A172 (cell line): Measurements from ENCODE around the gene DNMT3L. TPM values are rescaled to one million over a fixed set of nuclear protein-coding genes. Genes with fewer than 3 reads are reported as not detected.

ENCODE experiments used
- DNase-seq: peaks from one replicate; pipeline ENCODE4 v3.0.0-alpha.2; 2015; ENCODE audit warnings: low spot score
- total RNA-seq: library from RNA; depleted of rRNA; stranded (reverse); fragments of >200 nt; shearing (Covaris generic); gene quantifications from 2 replicates; pipeline ENCODE4 v1.2.3, GENCODE V29; 2014

DNMT3L gene
- total RNA-seq, 1 experiment from 2014 or later, result not detected

DNA sequence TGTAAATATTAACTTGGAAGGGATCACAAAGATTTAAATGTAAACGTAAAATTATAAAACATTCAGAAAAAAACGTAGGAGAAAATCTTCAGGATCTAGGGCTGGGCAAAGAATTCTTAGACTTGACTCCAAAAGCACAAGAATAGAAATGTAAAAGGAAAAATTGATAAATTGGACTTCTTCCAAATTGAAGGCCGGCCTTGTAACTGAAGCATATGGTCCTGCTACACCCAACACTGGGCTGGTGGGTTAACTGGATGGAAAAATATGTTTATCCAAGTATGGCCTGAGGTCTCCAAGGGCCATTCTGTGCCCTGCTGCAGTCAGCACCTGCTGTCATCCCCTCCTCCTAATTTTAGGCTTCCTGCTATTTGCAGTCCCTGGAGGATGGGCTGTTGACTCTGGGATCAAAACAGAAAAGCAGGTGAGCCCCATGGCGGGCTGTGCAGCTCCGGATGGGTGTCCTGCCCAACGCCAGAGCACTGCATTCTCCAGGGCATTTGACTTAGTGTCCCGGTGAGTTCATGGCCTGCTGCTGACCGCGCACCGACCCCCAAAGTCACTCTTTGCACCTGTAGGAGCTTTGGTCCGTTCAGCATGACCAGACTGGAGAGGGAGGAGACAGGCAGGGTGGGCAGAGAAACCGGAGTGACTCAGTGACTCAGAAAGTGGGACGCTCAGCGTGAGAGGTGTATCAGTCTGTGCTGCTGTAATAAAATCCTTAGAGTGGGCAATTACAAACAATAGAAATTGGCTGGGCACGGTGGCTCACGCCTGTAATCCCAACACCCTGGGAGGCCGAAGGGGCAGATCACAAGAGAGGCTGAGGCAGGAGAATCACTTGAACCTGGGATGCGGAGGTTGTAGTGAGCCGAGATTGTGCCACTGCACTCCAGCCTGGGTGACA lies 17.9 kb upstream of the DNMT3L start:
- no peak for DNase-seq

DNA sequence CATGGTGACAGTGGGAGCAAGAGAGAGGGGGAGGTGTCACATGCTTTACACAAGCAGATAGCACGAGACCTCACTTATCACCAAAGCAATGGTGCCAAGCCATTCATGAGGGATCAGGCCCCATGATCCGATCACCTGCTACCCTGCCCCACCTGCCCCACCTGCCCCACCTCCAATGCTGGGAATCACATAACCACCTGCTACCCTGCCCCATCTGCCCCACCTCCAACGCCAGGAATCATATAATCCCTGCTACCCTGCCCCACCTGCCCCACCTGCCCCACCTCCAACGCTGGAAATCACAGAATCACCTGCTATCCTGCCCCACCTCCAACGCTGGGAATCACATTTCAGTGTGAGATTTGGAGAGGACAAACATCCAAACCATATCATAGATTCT lies 13.3 kb upstream of the DNMT3L start:
- DNase-seq, result no peak

DNA sequence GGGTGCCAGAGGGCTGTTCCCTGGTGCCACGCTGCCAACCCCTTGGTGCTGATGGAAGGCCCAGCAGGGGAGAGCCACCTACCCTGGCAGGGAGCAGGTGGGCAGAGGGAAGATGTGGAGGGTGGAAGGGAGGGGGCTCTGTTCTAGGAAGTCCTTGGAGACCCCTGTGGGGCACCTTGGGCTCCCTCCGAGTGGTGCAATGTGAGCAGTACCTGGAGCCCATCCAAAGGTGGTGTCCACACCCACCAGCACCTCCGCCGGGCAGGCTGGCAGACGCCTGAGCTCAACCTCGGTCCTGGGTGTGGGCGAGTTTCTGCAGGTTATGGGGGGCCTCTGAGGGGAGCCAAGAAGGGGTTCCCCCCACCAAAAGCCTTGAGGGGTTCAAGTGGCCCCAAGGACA lies 11.3 kb upstream of the DNMT3L start:
- DNase-seq, result no peak

DNA sequence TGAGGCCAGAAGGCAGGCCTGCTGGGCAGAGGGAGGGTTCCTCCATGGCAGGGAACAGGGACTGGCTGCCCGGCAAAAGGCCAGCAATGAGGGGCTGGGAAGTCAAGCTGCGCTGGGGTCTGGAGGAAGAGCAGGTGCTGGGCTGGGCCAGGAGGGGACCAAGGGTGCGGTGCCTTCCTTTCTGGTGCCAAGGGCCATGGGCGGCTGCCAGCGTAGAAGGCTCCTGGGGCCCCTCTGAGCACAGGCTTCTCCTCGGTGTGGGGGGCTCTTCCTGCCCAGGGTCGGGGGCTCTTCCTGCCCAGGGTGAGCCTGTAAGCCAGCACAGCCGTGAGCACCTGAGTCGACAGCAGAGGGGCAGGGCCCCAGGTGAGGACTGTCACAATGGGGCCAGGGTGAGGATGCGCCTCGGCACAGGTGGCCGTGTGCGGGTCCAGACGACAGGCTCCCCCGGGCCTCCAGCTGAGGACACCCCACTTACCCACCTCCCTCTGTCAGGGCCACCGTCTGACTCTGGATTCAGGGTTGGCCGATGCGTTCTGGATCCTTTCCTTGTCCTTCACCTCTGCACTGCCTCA lies 10.7 kb upstream of the DNMT3L start:
- no peak for DNase-seq

DNA sequence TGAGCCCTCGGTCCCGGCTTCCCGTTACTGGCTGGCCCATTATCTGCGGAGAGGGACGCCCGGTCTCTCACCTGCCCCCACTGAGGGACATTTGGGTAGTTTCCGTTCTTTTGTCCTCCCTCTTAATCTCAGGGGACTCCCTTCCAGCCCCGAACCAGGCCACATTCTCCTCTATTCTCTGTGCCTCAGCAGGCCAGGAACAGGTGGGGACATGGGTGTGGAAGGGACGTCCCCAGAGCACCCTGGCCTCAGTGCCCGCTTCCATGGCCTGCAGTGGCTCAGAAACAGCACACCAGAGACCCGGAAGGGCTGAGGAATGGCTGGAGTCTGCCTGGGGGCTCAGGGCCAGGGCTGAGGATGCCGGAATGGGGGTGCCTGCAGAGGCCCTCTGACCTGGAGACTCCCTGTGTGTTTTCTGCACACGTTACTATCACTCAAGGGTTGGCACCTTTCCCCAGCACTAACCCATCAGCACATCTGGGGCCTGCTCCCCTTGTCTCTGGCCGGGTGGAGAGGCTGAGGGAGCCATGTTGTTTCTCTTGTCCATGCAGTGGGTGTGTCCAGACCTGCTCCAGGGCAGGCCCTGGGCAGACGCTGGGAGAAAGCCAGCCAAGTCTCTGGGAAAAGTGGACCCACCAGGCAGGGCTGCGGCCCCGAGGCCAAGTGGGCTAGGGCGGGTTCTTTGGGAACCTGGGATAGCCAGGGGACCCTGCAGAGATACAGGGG lies 10.0 kb upstream of the DNMT3L start:
- no peak for DNase-seq

DNA sequence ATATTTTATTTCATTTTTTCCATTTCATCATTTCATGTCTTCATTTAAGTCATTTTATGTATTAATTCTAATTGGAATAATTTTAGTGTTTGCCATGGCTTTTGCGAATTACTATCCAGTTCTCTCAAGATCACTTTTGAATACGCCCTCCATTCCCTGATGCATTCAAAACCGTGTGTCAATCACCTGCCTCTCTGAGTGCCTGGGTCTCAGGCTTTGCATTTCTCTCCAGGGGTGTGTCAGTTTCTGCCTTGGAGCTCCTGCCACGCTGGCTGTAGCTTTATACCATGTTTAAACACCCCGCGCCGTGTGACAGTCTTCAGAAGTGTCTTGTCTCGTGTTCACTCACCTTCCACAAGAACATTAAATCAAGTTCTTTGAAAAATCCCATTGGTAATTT lies 7.4 kb upstream of the DNMT3L start:
- no peak for DNase-seq

DNA sequence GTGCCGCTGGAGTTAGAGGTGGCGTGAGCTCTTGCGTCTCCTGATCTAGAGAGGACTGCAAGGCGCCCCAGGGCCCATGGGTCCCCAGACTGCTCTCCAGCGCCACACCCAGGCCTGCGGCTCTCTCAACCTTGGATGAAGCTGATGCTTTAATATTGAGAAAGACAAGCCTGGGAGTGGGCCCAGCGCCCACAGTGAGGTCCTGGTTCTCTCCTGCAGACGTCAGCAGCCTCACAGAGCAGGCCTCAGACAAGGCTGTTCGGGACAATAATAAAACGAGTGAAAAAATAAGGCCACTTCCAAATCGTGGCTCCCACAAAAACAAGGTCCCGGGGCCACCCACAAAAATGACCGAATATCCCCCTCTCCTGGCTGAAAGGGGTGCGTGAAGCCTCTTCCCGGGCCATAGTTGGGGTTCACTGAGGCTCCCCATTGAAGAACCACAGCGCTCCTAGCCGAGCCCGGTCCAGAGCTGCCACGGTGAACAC lies 6.0 kb upstream of the DNMT3L start:
- DNase-seq, result no peak

DNA sequence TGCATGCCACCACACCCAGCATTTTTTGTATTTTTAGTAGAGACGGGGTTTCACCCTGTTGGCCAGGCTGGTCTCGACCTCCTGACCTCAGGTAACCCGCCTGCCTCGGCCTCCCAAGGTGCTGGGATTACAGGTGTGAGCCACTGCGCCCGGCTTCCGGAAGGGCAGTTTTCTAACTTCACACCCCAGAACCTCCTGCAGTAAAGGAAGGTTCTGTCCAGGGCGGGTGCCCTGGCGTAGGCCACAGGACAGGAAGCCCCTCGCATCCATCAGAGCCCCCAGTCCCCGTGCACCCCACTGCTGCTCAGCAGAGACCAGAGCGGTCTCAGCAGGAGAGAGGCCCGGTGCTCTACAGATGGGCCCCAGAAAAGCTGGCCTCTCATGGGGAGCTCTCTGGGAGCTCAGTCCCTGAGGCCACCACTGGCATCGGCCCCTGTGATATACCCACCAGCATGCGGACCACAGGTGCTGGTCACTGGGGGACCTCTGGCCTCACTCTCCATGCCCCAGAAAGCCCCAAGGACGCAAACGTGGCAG lies 4.1 kb upstream of the DNMT3L start:
- DNase-seq, result no peak

DNA sequence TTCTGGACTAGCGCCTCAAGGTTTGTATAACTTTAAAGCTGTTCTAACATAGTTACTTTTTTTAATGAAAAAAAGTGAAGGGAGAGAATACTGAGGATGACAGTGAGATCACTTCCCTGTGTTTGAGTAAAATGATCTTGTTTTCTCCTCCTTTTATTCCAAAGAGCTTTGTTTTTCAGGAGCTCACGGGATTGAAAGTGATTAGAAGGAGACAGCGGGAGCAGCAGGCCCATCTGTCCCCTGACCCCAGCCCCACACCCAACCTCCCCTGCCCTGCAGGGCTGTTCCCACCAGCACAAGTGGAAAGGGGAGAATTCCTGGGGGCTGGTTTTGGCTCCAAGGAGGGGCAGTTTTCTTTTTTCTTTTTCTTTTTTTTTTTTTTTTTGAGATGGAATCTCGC lies 2.1 kb upstream of the DNMT3L start:
- no peak for DNase-seq

DNA sequence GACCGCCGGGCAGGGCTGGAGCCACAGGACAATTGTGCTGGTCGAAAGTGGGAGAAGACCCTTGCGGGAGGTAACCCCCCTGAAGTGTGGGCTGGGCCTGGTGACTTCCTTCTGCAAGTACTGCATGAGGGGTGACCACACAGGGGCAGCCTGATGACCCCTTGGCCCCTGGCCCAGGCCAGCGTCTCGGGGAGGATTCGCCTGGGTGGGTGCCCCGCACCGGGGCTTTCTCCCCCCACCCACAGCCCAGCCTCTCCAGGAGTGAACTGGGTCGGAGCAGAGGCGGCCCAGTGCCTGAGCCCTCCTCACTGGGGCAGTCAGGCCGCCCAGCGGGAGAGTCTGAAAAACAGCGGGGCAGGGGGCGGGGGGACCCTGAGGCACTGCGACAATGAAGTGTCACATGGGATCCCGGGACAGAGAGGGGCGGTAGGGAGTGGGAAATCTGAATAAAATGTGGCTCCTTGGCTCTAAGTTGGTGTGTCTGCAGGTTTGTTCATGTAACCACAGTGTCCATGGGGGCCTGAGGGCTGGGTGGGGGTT lies 1.6 kb upstream of the DNMT3L start:
- DNase-seq, result no peak

DNA sequence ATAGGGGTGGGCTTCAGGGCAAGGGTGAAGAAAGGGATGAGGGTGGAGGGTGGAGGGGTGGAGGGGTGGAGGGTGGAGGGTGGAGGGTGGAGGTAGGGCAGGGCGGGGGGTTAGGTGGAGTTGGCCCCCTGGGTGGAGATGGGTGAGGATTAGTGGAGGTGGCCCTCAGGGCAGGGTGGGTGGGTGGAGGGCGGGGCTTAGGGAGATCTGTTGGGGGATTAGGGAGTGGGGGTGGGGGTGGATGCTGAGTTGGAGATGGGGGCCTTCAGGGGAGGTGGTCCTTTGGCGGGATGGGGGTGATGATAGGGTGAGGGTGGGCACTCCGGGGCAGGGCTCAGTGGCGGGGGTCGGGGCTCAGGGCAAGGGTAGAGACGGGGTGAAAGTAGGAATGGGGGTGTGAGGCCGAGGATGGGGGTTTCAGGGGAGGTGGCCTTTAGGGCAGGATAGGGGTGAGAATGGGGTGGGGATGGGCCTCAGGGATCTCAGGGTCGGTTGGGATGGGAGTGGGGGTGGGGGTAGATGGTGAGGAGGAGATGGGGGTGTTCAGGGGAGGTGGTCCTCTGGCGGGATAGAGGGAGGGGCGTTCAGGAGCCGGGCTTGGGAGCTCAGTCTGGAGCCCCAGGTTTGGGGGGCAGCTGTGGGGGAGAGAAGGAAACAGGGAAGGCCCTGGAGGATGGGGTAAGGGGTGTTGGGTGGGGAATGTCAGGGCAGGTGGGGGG lies 800 bp upstream of the DNMT3L start:
- no peak for DNase-seq

DNA sequence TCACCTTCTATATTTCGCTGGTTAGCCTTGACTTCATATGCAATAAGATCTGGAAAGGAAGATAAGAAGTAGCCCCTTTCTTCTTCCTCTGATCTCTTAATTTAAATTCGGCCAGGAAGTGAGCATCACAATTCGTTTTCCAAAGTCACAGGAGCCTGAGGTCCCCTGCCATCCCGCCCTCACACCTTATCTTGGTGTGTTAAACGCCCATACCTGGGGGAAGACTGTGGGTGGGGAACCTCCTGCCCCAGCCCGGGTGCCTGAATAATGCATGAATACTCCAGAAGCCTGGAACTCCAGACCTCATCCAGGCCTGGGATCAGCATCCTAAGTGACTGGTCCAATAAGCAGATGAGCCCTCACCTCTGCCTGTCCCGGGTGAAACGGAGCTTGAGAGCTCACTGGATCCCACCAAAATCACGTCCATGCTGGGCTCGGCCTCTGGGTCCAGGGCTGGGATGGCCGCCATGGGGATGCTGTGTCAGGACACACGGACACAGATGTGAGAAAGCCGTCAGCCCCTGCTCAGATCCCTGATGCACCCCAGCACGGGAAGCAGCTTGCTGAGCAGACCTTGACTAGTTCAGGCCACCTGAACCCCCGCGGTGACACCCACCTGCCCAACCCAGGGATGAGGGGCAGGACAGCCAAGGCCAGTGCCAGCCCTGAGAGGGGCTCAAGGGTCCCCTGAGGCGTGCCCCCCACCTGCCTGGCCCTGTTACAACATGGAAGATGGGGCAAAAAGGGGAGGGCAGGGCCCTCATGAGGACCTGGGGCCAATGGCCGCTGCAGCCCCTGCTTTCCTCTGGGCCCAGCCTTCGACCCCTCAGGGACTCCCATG lies 686 bp downstream of the DNMT3L start:
- no peak for DNase-seq

DNA sequence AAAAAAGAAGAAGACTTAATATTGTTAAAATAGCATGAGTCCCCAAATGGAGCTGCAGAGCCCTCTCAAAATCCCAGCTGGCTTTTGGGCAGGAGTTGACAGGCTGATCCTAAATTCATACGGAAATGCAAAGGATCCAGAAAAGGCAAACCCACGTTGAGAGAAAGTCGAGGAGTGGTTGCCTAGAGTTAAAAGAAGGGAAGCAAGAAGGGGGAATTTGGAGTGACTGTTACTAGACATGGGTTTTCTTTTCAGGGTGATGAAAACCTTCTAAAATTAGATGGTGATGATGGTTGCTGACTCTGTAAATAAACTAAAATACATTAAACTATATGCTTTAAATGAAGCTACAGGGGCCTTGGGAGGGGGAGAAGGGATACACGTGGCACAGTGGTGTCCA lies 1.6 kb downstream of the DNMT3L start:
- DNase-seq, result no peak

DNA sequence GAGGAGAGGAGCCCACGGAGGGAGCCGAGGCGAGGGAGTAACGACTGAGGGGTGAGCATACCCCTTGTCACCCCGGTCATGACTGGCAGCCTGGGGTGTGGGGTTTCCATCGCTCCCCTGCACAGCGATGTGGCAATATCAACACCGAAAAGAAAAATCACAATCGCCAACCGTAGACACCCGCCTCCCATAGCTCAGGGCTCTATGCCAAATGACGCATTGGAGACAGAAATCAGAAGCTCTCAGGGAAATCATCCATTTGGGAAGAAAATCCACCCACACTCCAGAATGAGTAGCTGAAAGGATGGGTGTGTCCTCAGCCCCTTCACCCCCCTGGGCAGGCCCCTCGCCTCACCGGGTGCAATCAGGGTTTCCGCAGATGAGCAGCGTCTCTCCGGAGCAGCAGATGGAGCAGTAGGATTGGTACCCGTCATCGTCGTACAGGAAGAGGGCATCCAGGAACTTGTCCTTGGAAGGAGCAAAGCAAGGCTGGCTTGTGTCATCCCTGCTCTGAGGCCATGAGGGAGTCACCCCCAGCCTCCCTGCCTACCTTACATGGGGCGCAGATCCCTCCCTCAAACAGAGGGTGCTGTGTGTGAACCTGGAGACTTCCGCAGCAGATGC lies 2.5 kb downstream of the DNMT3L start:
- DNase-seq, result no peak

DNA sequence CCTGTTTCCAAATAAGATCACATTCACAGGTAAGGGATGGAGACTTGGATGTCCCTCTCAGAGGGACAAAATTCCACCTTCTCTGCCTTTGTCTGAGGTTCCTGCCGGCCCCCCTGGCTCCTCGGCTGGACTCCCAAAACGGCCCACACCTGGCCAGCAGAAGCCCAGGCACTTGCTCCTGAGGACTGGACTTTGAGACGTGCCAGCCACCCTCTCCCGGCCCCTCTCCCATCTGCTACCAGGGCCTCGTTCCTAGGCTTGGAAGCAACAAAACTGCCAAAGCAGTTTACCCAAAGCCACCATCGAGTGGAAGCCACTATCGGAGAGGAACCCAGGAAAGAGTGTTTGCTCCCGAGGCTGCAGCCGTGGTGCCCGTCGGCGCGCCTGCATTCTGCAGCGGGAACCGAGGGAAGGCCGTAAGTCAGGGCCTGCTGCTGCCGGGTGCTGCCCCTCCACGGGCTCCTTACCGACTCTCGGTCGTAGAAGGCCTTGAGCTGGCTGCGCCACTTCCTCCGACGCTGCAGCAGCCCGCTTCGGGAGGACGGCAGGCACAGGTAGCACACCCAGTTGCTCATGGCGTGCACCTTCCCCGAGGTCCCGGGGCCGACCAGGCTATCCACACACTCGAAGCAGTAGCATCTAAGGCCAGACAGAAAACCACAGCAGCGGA lies 3.5 kb downstream of the DNMT3L start:
- DNase-seq, result no peak

DNA sequence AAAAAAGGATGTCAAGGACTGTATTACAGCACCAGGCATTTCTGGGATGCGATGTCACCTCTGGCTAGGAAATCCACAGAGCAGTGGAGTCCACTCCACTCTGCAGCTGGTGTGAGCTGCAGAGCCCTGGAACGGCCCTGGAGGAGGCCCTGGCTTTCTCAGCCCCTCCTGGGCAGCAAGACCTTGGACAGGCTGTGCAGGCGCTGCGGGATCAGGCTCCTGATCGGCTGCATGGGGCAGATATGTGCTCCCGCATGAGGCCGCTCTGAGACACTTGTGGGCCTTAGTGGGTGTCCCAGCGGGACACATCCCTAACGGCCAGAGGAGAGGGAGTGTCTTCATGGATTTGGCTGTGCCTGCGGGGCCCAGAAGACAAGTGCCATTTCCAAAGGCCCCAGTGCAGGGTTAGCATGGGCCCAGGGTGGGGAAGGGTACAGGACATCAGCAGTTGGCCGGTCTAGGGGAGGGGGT lies 6.2 kb downstream of the DNMT3L start:
- DNase-seq, result peak; percentile 41

DNA sequence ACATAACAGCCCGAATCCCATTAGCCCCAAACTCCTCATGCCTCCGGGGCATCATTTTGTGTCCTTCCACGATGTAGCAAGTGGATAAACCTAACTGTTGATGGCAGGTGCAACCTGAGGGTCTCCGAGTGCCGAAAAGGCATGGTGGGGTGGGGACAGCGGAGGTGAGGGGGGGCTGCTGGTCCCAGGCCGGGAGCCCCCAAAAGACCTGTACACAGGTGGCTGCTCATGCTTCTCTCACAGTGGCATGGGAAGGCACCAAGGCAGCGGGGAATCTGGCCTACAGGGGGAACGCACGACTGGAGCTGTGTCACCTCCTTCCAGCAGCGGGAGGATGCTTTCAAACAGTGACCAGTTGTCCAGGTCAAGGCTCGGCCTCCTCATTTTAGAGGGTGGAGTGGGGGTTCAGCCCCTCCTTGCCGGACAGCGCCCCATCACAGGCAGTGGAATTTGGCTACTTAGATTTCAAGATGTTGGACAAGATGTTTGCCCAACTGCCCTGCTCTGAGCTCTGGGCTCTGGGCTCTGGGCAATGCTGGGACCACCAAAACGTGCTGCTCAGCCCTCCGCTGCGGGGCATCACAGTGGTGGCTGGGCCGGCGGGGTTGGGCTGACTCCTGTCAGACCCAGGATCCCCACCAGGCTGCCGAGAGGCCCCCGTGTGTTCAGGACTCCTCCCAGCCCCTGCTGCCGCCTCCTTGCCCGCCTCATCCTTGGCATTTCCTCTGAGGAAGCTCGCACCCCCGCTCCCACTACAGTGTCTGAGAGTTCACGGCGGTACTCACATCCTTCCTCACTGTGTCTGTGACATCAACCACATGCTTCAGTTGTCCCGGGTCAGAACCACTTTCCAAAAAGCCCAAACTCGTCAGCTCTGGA lies 7.6 kb downstream of the DNMT3L start:
- peak; percentile 39 for DNase-seq
